ENCODE data around the gene HMOX1. TPM values are rescaled to one million over a fixed set of nuclear protein-coding genes. Genes with fewer than 3 reads are reported as not detected.

Gene HMOX1
- total RNA-seq, 1 experiment from 2014 or later = 12.1 TPM

- TF ChIP-seq, protein P1, sequence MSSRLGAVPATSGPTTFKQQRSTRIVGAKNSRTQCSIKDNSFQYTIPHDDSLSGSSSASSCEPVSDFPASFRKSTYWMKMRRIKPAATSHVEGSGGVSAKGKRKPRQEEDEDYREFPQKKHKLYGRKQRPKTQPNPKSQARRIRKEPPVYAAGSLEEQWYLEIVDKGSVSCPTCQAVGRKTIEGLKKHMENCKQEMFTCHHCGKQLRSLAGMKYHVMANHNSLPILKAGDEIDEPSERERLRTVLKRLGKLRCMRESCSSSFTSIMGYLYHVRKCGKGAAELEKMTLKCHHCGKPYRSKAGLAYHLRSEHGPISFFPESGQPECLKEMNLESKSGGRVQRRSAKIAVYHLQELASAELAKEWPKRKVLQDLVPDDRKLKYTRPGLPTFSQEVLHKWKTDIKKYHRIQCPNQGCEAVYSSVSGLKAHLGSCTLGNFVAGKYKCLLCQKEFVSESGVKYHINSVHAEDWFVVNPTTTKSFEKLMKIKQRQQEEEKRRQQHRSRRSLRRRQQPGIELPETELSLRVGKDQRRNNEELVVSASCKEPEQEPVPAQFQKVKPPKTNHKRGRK (CRISPR knock-in tag; IDR thresholded peaks at IDR 0.05; ENCODE audit: borderline replicate concordance) = no peak
- no peak for TF ChIP-seq PRDM15 (CRISPR knock-in tag; IDR thresholded peaks at IDR 0.05)
- TF ChIP-seq, protein P2, sequence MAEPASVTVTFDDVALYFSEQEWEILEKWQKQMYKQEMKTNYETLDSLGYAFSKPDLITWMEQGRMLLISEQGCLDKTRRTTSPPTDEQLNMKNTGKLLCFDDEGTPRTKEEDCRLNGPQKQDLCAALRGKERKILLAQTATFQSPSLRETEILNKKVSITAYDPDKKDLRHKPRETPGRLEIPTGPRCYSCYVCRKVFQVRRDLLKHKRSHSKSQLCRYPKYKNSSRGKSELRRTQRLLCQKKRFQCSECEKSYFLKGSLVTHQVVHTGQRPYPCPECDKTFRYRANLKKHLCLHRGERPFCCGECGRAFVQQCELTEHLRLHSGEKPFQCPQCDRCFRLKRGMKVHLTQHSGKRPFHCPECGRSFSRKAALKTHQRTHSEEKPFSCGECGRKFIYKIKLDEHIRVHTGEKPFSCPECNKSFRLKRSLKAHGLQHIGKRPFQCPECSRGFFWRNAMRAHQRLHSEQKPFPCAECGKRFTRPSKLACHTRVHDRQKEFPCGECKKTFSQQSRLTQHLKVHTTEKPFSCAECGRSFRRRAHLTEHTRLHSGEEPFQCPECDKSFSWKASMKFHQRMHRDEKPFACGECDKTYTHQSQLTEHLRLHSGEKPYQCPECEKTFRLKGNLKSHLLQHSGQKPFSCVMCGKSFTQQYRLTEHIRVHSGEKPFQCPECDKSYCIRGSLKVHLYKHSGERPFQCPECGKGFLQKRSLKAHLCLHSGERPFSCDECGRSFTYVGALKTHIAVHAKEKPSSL (CRISPR knock-in tag; conservative IDR thresholded peaks at IDR 0.05) = no peak
- TF ChIP-seq ZNF121 (CRISPR knock-in tag; IDR thresholded peaks at IDR 0.05) = no peak
- TF ChIP-seq, protein P3, sequence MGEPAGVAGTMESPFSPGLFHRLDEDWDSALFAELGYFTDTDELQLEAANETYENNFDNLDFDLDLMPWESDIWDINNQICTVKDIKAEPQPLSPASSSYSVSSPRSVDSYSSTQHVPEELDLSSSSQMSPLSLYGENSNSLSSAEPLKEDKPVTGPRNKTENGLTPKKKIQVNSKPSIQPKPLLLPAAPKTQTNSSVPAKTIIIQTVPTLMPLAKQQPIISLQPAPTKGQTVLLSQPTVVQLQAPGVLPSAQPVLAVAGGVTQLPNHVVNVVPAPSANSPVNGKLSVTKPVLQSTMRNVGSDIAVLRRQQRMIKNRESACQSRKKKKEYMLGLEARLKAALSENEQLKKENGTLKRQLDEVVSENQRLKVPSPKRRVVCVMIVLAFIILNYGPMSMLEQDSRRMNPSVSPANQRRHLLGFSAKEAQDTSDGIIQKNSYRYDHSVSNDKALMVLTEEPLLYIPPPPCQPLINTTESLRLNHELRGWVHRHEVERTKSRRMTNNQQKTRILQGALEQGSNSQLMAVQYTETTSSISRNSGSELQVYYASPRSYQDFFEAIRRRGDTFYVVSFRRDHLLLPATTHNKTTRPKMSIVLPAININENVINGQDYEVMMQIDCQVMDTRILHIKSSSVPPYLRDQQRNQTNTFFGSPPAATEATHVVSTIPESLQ (CRISPR knock-in tag; IDR thresholded peaks at IDR 0.05) = no peak
- TF ChIP-seq ZNF416 (CRISPR knock-in tag; IDR thresholded peaks at IDR 0.05) = no peak
- TF ChIP-seq, protein P4, sequence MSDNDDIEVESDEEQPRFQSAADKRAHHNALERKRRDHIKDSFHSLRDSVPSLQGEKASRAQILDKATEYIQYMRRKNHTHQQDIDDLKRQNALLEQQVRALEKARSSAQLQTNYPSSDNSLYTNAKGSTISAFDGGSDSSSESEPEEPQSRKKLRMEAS (CRISPR knock-in tag; IDR thresholded peaks at IDR 0.05) = peak; percentile 69; the same call in 1 of the 2 replicates
- TF ChIP-seq FOXP1 (CRISPR knock-in tag; IDR thresholded peaks at IDR 0.05; ENCODE audit: borderline replicate concordance) = peak; percentile 82; the same call in 1 of the 2 replicates
- TF ChIP-seq ELF4 (CRISPR knock-in tag; IDR thresholded peaks at IDR 0.05; ENCODE audit: low read depth) = no peak
- TF ChIP-seq ZSCAN18 (CRISPR knock-in tag; IDR thresholded peaks at IDR 0.05) = no peak
- TF ChIP-seq ZBTB43 (CRISPR knock-in tag; IDR thresholded peaks at IDR 0.05) = peak; percentile 83; the same call in 1 of the 2 replicates
- TF ChIP-seq, protein P5, sequence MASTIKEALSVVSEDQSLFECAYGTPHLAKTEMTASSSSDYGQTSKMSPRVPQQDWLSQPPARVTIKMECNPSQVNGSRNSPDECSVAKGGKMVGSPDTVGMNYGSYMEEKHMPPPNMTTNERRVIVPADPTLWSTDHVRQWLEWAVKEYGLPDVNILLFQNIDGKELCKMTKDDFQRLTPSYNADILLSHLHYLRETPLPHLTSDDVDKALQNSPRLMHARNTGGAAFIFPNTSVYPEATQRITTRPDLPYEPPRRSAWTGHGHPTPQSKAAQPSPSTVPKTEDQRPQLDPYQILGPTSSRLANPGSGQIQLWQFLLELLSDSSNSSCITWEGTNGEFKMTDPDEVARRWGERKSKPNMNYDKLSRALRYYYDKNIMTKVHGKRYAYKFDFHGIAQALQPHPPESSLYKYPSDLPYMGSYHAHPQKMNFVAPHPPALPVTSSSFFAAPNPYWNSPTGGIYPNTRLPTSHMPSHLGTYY (CRISPR knock-in tag; IDR thresholded peaks at IDR 0.05) = no peak
- TF ChIP-seq, protein P6, sequence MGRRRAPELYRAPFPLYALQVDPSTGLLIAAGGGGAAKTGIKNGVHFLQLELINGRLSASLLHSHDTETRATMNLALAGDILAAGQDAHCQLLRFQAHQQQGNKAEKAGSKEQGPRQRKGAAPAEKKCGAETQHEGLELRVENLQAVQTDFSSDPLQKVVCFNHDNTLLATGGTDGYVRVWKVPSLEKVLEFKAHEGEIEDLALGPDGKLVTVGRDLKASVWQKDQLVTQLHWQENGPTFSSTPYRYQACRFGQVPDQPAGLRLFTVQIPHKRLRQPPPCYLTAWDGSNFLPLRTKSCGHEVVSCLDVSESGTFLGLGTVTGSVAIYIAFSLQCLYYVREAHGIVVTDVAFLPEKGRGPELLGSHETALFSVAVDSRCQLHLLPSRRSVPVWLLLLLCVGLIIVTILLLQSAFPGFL (CRISPR knock-in tag; IDR thresholded peaks at IDR 0.05; ENCODE audit: borderline replicate concordance) = 0 out of 2 replicates have a peak, but pooled peaks have one; percentile 24
- TF ChIP-seq NFE2L1 (CRISPR knock-in tag; IDR thresholded peaks at IDR 0.05) = no peak; the same call in 1 of the 2 replicates
- TF ChIP-seq, protein P7, sequence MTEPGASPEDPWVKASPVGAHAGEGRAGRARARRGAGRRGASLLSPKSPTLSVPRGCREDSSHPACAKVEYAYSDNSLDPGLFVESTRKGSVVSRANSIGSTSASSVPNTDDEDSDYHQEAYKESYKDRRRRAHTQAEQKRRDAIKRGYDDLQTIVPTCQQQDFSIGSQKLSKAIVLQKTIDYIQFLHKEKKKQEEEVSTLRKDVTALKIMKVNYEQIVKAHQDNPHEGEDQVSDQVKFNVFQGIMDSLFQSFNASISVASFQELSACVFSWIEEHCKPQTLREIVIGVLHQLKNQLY (CRISPR knock-in tag; IDR thresholded peaks at IDR 0.05) = no peak
- peak; percentile 66 for TF ChIP-seq NR2C2 (CRISPR knock-in tag; IDR thresholded peaks at IDR 0.05)
- TF ChIP-seq TEAD4 (CRISPR knock-in tag; IDR thresholded peaks at IDR 0.05) = no peak
- no peak for TF ChIP-seq EMX1 (CRISPR knock-in tag; IDR thresholded peaks at IDR 0.05)
- TF ChIP-seq TP53 (CRISPR knock-in tag; IDR thresholded peaks at IDR 0.05) = peak; percentile 92
- no peak for TF ChIP-seq ZNF263 (CRISPR knock-in tag; IDR thresholded peaks at IDR 0.05; ENCODE audit: low read depth)
- TF ChIP-seq ZNF138 (CRISPR knock-in tag; conservative IDR thresholded peaks at IDR 0.05) = 0 out of 2 replicates have a peak, but pooled peaks have one; percentile 25
- no peak for TF ChIP-seq KAT7 (CRISPR knock-in tag; IDR thresholded peaks at IDR 0.05; ENCODE audit: borderline replicate concordance)
Measured at GRCh38 chr22:35399678-35400500, 19.0 kb downstream of the HMOX1 start, which contains the start of gene MCM5 (continued).

Measured in WTC11 (cell line).